HEK293 (cell line): ENCODE results near the gene FOXP4.

Experiments used
- BCL11A ChIP-seq: fragments of 450-650 bp; formaldehyde crosslinking; IDR thresholded peaks from 2 replicates; pipeline ENCODE4 v1.5.1; 2016; ENCODE audit warnings: low read depth, missing biosample characterization, missing genetic modification characterization
- GLI4 ChIP-seq: fragments of 450-650 bp; formaldehyde crosslinking; IDR thresholded peaks from 2 replicates; pipeline ENCODE4 v1.5.1; 2016; ENCODE audit warnings: missing biosample characterization, missing genetic modification characterization
- PRDM1 ChIP-seq: fragments of 450-650 bp; formaldehyde crosslinking; IDR thresholded peaks from 2 replicates; pipeline ENCODE4; 2016; ENCODE audit warnings: missing biosample characterization, missing genetic modification characterization
- REST ChIP-seq: fragments of 450-650 bp; formaldehyde crosslinking; IDR thresholded peaks from 2 replicates; pipeline ENCODE4 v1.5.1; 2016; ENCODE audit warnings: missing biosample characterization, missing genetic modification characterization
- ZFP69B ChIP-seq: fragments of 450-650 bp; formaldehyde crosslinking; IDR thresholded peaks from 2 replicates; pipeline ENCODE4 v1.5.1; 2016; ENCODE audit warnings: missing biosample characterization, missing genetic modification characterization
- ZNF16 ChIP-seq: fragments of 450-650 bp; formaldehyde crosslinking; IDR thresholded peaks from 2 replicates; pipeline ENCODE4 v1.5.1; 2016; ENCODE audit warnings: low read depth, missing biosample characterization, missing genetic modification characterization
- TF ChIP-seq, protein P1 (sequence below): fragments of 450-650 bp; formaldehyde crosslinking; IDR thresholded peaks from 2 replicates; pipeline ENCODE4 v1.5.1; 2016; ENCODE audit warnings: missing biosample characterization, missing genetic modification characterization

DNA sequence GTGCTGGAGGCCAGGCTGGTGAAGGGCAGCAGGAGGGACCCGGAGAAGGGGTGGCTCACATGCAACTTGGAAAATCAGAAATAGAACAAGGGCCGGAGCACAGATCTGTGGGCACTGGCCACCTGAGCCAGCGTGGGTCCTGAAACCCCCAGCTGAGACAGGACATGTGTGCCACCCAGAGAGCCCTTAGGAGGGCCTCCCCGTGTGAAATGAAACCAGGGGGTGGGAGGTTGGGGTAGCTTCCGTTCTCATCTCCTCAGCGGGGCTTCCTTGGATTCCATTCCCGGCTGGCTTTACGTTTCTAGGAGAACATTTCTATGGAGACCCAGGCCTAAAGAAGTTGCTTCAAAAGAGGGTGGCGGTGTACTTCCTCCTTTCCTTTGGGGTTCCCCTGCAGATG lies 5.7 kb downstream of the FOXP4 start:
- no peak for TF ChIP-seq GLI4 (tag by site-specific recombination)
- no peak for TF ChIP-seq ZNF16 (tag by site-specific recombination)
- no peak for TF ChIP-seq REST (tag by site-specific recombination)
- TF ChIP-seq PRDM1 (tag by site-specific recombination): no peak
- TF ChIP-seq, protein P1, sequence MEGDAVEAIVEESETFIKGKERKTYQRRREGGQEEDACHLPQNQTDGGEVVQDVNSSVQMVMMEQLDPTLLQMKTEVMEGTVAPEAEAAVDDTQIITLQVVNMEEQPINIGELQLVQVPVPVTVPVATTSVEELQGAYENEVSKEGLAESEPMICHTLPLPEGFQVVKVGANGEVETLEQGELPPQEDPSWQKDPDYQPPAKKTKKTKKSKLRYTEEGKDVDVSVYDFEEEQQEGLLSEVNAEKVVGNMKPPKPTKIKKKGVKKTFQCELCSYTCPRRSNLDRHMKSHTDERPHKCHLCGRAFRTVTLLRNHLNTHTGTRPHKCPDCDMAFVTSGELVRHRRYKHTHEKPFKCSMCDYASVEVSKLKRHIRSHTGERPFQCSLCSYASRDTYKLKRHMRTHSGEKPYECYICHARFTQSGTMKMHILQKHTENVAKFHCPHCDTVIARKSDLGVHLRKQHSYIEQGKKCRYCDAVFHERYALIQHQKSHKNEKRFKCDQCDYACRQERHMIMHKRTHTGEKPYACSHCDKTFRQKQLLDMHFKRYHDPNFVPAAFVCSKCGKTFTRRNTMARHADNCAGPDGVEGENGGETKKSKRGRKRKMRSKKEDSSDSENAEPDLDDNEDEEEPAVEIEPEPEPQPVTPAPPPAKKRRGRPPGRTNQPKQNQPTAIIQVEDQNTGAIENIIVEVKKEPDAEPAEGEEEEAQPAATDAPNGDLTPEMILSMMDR (tag by site-specific recombination): no peak
- TF ChIP-seq ZFP69B (tag by site-specific recombination): no peak
- no peak for TF ChIP-seq BCL11A (tag by site-specific recombination)
